K562 (cell line): ENCODE data around the gene NT5C. TPM values are rescaled to one million over a fixed set of nuclear protein-coding genes. Genes with fewer than 3 reads are reported as not detected.

Source experiments
- FOXJ3 ChIP-seq: sonication (generic); formaldehyde crosslinking; IDR thresholded peaks from 2 replicates; pipeline ENCODE4 v1.4.0; 2020; ENCODE audit warnings: mild to moderate bottlenecking, missing genetic modification reagents
- MTA3 ChIP-seq: fragments of 450-650 bp; formaldehyde crosslinking; IDR thresholded peaks from 2 replicates; pipeline ENCODE4 v1.6.1; 2017; ENCODE audit warnings: mild to moderate bottlenecking, borderline replicate concordance
- POLR2AphosphoS5 ChIP-seq: IDR thresholded peaks from 2 replicates; pipeline ENCODE4 v1.6.1; 2011; ENCODE audit warnings: mild to moderate bottlenecking, low read depth, low read length, moderate library complexity; ENCODE audit not compliant: control insufficient read depth, insufficient read depth
- POLR2B ChIP-seq: fragments of 450-650 bp; IDR thresholded peaks from 2 replicates; pipeline ENCODE4 v1.6.1; 2018; ENCODE audit warnings: low read depth; ENCODE audit not compliant: partially characterized antibody
- PRMT5 ChIP-seq: sonication (generic); formaldehyde crosslinking; IDR thresholded peaks from 2 replicates; pipeline ENCODE4 v1.5.0; 2020; ENCODE audit warnings: missing genetic modification reagents
- RBFOX2 ChIP-seq: fragments of 200-400 bp; formaldehyde crosslinking; IDR thresholded peaks from 2 replicates; pipeline ENCODE4 v1.6.1; 2017; ENCODE audit warnings: low read depth, mild to moderate bottlenecking, low read length, moderate library complexity
- RBM22 ChIP-seq: fragments of 200-400 bp; formaldehyde crosslinking; IDR thresholded peaks from 2 replicates; pipeline ENCODE4 v1.6.1; 2018; ENCODE audit warnings: low read length, low read depth; ENCODE audit not compliant: poor library complexity, severe bottlenecking
- TAF1 ChIP-seq: IDR thresholded peaks from 2 replicates; pipeline ENCODE4 v1.6.1; 2011; ENCODE audit warnings: mild to moderate bottlenecking, low read length, moderate library complexity; ENCODE audit not compliant: insufficient read depth, control insufficient read depth, severe bottlenecking; ENCODE audit errors: extremely low read depth
- WHSC1 ChIP-seq: IDR thresholded peaks from one replicate; pipeline ENCODE4 v1.6.1; 2012; ENCODE audit warnings: low read length, control low read depth, inconsistent platforms
- ZNF780A ChIP-seq: fragments of 250-450 bp; sonication (Bioruptor Pico); IDR thresholded peaks from 2 replicates; pipeline ENCODE4 v1.5.0; 2021; ENCODE audit warnings: mild to moderate bottlenecking
- polyA plus RNA-seq, 8 experiments: library from polyadenylated mRNA; depleted of rRNA in 4 of 8; stranded (reverse) in 5 of 8; unstranded in 3 of 8; fragments of >200 nt; fragmentation: Nextera tagmentation in 2 of 8; fragmentation: Illumina TruSeq in 1 of 8; extraction: Ambion mirVana in 2 of 8; extraction: Trizol in 1 of 8; gene quantifications; 2 replicates each; pipeline versions ENCODE4 v1.2.1 to v1.2.3, GENCODE V29; 2011 to 2014; ENCODE audit warnings: inconsistent platforms in 1 of 8, missing spikeins in 1 of 8
- total RNA-seq, 7 experiments: library from RNA; depleted of rRNA in 6 of 7; stranded (reverse); fragments of >200 nt in 6 of 7; fragmentation: Illumina TruSeq in 2 of 7; extraction: Trizol in 2 of 7; gene quantifications; 2 replicates each; pipeline versions ENCODE4 v1.2.1 to v1.2.3, GENCODE V29; 2011 to 2021; ENCODE audit warnings: low replicate concordance in 1 of 7
- TF ChIP-seq, protein P1 (sequence below), 2 experiments: fragments of 450-650 bp; formaldehyde crosslinking in 1 of 2; IDR thresholded peaks; 2 replicates each; pipeline versions ENCODE4 v1.4.0 to v1.6.1; 2014 to 2020; ENCODE audit warnings: mild to moderate bottlenecking in 2 of 2, borderline replicate concordance in 1 of 2, low read depth in 1 of 2
- TF ChIP-seq, protein P2 (sequence below): fragments of 450-650 bp; IDR thresholded peaks from 2 replicates; pipeline ENCODE4 v1.6.1; 2014; ENCODE audit warnings: low read depth, mild to moderate bottlenecking, moderate library complexity, borderline replicate concordance
- TF ChIP-seq, protein P3 (sequence below), 2 experiments: IDR thresholded peaks; 2 replicates each; pipeline ENCODE4 v1.6.1; 2011; ENCODE audit warnings: borderline replicate concordance in 1 of 2, control low read depth in 1 of 2, low read depth in 1 of 2, low read length in 1 of 2, mild to moderate bottlenecking in 1 of 2, mixed read lengths in 1 of 2, moderate library complexity in 1 of 2; ENCODE audit not compliant: insufficient read depth in 1 of 2, insufficient read length in 1 of 2, poor library complexity in 1 of 2, severe bottlenecking in 1 of 2; ENCODE audit errors: extremely low read depth in 1 of 2

The NT5C gene
- total and polyA plus RNA-seq, 9 of the 15 experiments (the other 6 are each of a cell fraction or from before 2014, with no cell fraction given), result 2.9 to 205 (median 45.0) TPM

DNA sequence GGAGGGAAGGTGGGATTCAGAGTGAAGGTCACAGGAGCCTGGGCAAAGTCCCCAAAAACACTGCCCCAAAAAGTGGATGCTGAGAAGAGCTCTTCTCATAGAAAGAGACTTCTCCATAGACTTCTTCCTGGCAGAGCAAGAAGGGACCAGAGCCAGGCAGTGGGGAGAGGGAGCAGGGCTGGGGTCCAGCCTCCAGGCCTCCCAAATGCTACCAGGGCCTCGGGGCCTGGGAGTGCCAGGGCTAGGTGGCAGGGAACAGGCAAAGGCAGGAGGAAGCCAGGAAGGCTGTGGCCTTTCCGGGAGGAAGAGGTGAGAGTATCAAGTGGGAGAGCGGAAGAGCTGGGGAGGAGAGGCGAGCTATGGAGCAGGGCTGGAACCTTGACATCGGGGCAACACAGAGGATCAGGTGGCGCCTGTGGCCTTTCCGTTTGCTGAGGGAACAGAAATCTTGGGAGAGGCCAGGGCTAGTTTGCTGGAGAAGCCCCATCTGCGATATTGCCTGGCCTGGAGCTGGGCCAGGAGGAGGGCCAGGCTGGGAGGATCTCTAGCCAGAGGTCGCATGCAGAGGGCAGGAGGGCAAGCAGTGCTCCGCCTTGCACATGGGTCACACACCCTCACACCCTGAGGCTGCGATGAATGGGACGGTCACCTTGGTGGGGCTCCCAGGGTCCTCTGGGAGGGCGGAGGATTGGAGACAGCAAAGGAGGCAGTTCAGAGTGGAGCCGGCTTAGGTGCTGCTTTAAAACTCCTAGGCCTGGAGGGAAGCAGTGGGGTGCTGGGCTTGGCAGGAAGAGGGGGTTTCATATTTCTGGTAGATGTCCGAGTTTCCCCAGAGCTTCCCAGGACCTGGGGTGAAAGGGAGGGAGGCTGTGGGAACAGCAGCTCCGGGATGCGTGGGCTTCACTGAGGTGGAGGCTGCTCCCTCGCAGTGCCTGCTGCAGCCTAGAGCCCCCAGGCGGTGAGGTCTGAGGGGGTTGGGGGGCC is 40.4 kb downstream of the NT5C start (continued):
- TF ChIP-seq, protein P1, sequence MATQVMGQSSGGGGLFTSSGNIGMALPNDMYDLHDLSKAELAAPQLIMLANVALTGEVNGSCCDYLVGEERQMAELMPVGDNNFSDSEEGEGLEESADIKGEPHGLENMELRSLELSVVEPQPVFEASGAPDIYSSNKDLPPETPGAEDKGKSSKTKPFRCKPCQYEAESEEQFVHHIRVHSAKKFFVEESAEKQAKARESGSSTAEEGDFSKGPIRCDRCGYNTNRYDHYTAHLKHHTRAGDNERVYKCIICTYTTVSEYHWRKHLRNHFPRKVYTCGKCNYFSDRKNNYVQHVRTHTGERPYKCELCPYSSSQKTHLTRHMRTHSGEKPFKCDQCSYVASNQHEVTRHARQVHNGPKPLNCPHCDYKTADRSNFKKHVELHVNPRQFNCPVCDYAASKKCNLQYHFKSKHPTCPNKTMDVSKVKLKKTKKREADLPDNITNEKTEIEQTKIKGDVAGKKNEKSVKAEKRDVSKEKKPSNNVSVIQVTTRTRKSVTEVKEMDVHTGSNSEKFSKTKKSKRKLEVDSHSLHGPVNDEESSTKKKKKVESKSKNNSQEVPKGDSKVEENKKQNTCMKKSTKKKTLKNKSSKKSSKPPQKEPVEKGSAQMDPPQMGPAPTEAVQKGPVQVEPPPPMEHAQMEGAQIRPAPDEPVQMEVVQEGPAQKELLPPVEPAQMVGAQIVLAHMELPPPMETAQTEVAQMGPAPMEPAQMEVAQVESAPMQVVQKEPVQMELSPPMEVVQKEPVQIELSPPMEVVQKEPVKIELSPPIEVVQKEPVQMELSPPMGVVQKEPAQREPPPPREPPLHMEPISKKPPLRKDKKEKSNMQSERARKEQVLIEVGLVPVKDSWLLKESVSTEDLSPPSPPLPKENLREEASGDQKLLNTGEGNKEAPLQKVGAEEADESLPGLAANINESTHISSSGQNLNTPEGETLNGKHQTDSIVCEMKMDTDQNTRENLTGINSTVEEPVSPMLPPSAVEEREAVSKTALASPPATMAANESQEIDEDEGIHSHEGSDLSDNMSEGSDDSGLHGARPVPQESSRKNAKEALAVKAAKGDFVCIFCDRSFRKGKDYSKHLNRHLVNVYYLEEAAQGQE (IDR thresholded peaks at IDR 0.05; ENCODE audit: borderline replicate concordance), result no peak
- TF ChIP-seq, protein P1 (CRISPR knock-in tag; IDR thresholded peaks at IDR 0.05; ENCODE audit: low read depth), result 0 out of 2 replicates have a peak, but pooled peaks have one; percentile 24
- TF ChIP-seq TAF1 (no peak), RBFOX2 (peak; percentile 56), MTA3 (peak; percentile 40; the same call in 1 of the 2 replicates), FOXJ3 (CRISPR knock-in tag) (no peak), RBM22 (no peak), POLR2B (no peak), POLR2AphosphoS5 (no peak), PRMT5 (no peak), WHSC1 (no peak), ZNF780A (CRISPR knock-in tag) (no peak)
- TF ChIP-seq, protein P2, sequence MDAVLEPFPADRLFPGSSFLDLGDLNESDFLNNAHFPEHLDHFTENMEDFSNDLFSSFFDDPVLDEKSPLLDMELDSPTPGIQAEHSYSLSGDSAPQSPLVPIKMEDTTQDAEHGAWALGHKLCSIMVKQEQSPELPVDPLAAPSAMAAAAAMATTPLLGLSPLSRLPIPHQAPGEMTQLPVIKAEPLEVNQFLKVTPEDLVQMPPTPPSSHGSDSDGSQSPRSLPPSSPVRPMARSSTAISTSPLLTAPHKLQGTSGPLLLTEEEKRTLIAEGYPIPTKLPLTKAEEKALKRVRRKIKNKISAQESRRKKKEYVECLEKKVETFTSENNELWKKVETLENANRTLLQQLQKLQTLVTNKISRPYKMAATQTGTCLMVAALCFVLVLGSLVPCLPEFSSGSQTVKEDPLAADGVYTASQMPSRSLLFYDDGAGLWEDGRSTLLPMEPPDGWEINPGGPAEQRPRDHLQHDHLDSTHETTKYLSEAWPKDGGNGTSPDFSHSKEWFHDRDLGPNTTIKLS, result no peak
- TF ChIP-seq, protein P3, sequence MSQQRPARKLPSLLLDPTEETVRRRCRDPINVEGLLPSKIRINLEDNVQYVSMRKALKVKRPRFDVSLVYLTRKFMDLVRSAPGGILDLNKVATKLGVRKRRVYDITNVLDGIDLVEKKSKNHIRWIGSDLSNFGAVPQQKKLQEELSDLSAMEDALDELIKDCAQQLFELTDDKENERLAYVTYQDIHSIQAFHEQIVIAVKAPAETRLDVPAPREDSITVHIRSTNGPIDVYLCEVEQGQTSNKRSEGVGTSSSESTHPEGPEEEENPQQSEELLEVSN (IDR thresholded peaks at IDR 0.05; ENCODE audit: borderline replicate concordance in 1 of 2, extremely low read depth in 1 of 2, insufficient read depth in 1 of 2, insufficient read length in 1 of 2, low read depth in 1 of 2, low read length in 1 of 2, poor library complexity in 1 of 2, severe bottlenecking in 1 of 2), result peak in 1 of 2 experiments; percentile 48
